Motor neuron (in vitro differentiated cells): ENCODE data around the gene IGSF8. TPM values are rescaled to one million over a fixed set of nuclear protein-coding genes. Genes with fewer than 3 reads are reported as not detected.

Experiments
- ATAC-seq, 8 experiments: fragments of 200-7000 bp; cut with Tn5 transposase; replicated peaks in 6 of 8; 2 replicates each; pipeline ENCODE4 v1.8.0; 2021; ENCODE audit warnings: mild to moderate bottlenecking in 8 of 8, moderate library complexity in 8 of 8
- H3K27ac ChIP-seq, 2 donors: fragments of 250-450 bp; sonication (Bioruptor Pico); 2 replicates each; pipeline ENCODE4 v1.9.0; 2021; ENCODE audit warnings: antibody characterized with exemption in 2 of 2, mild to moderate bottlenecking in 2 of 2, moderate library complexity in 1 of 2
- H3K4me1 ChIP-seq, 2 donors: fragments of 250-450 bp; sonication (Bioruptor Pico); replicated peaks in 1 of 2; 2 replicates each; pipeline ENCODE4 v1.6.1; 2021; ENCODE audit warnings: antibody characterized with exemption in 2 of 2, mild to moderate bottlenecking in 2 of 2, moderate library complexity in 1 of 2
- H3K4me3 ChIP-seq, 5 donors: fragments of 250-450 bp; sonication (Bioruptor Pico); 2 replicates each; pipeline ENCODE4 v1.9.0; 2021; ENCODE audit warnings: antibody characterized with exemption in 5 of 5, mild to moderate bottlenecking in 5 of 5, moderate library complexity in 4 of 5
- WGBS, 10 experiments: fragments of 450-650 bp; shearing (Covaris generic); methylation state at CpG; one replicate each; pipeline ENCODE4 v1.0.0; 2022; 5-methylcytosine and 5-hydroxymethylcytosine counted together
- in situ Hi-C, 9 experiments: fragments of 400-800 bp; cut with MboI; loops; one replicate each; pipeline ENCODE4 v1.15.0; 2021; ENCODE audit warnings: low sequenced_read_pairs in 9 of 9, low pct_unique_long_range_greater_than_20kb in 2 of 9; ENCODE audit not compliant: unreplicated experiment in 9 of 9
- total RNA-seq, 8 experiments: library from RNA; unstranded; fragments of 300-600 nt; gene quantifications; 2 replicates each; pipeline versions ENCODE4 v1.2.3 to v1.2.4, GENCODE V29; 2022

IGSF8 gene
- total RNA-seq, 8 experiments from 2014 or later = 18.6 to 47.4 (median 39.4) TPM

DNA sequence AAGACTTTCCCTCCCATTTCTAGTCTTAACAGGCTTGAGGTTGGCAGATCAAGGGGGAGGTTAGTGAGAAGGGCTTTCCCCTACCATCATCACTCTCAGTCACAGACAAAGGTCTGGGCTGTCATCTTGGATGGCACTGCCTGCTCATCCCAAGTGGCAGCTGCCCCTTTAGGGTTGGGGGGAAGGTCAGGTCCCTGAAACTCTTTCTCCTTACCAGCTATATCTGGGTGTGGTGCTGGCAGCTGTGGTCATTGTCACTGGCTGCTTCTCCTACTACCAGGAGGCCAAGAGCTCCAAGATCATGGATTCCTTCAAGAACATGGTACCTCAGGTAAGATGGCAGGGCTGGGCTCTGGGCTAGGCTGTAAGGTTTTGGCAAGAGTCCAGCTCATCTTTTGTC is 25.3 kb upstream of the IGSF8 start:
- H3K4me3 ChIP-seq = no peak overlapping the region
- H3K27ac ChIP-seq = no peak overlapping the region
- no peak for ATAC-seq
- in situ Hi-C loops = loop anchor here in 1 of 9 experiments (25.0 kb wide), 1 partner anchor 264 kb away; no protein-coding TSS in a partner anchor
- H3K4me1 ChIP-seq = peaks cover 12 to 15% of the 10 kb centered on the region in 2 donors

DNA sequence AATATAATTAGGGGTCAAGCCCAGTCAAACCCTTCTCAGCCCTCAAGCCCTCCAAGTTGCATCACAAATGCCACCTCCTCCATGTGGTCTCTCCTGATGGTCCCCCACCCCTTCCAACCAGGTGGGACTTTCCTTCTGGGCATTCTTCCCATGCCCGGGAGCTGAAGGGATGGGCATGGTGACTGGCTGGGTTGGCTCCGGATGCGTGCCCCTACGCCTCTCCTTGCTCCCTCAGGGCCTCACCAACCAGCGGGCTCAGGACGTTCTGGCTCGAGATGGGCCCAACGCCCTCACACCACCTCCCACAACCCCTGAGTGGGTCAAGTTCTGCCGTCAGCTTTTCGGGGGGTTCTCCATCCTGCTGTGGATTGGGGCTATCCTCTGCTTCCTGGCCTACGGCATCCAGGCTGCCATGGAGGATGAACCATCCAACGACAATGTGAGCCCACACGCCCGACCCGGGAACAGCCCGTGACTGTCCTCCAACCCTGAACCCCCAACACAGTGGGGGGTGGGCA is 24.6 kb upstream of the IGSF8 start:
- ATAC-seq = no peak
- in situ Hi-C loops = loop anchor here in 1 of 9 experiments (25.0 kb wide), 1 partner anchor 264 kb away; no protein-coding TSS in a partner anchor
- H3K27ac ChIP-seq = no peak overlapping the region
- H3K4me3 ChIP-seq = no peak overlapping the region
- H3K4me1 ChIP-seq = peaks cover 19% of the 10 kb centered on the region in 2 donors
- WGBS, 10 experiments = 92 to 100% (median 94%) methylated on average over 1 to 7 of the region's 16 CpGs; no CpG with 5 or more reads in 7 of the 10 experiments

GRCh38 chr1:160121388-160121787 is 23.0 kb upstream of the IGSF8 start:
- Histone ChIP-seq H3K4me1 (peaks cover 36% of the 10 kb centered on the region in 2 donors), H3K27ac (no peak overlapping the region), H3K4me3 (no peak overlapping the region)
- WGBS, 10 experiments = 86 to 89% methylated on average over 1 of the region's 1 CpG; no CpG with 5 or more reads in 8 of the 10 experiments
- no peak for ATAC-seq
- in situ Hi-C loops = loop anchor here in 1 of 9 experiments (25.0 kb wide), 1 partner anchor 266 kb away; no protein-coding TSS in a partner anchor

GRCh38 chr1:160120797-160121196 is 22.4 kb upstream of the IGSF8 start:
- no peak for ATAC-seq
- 60 to 93% (median 74%) methylated on average over 1 to 2 of the region's 5 CpGs; no CpG with 5 or more reads in 6 of the 10 experiments for WGBS, 10 experiments
- H3K4me1 ChIP-seq = peaks cover 37 to 42% of the 10 kb centered on the region in 2 donors
- H3K27ac ChIP-seq = no peak overlapping the region
- in situ Hi-C loops = loop anchor here in 1 of 9 experiments (25.0 kb wide), 1 partner anchor 267 kb away; no protein-coding TSS in a partner anchor
- no peak overlapping the region for H3K4me3 ChIP-seq

GRCh38 chr1:160118928-160119327 is 20.5 kb upstream of the IGSF8 start:
- Histone ChIP-seq H3K27ac (no peak overlapping the region), H3K4me3 (no peak overlapping the region), H3K4me1 (peaks cover 24 to 36% of the 10 kb centered on the region in 2 donors)
- in situ Hi-C loops = loop anchor here in 1 of 9 experiments (25.0 kb wide), 1 partner anchor 268 kb away; no protein-coding TSS in a partner anchor
- WGBS, 10 experiments = 64 to 100% (median 96%) methylated on average over 1 to 3 of the region's 3 CpGs; no CpG with 5 or more reads in 2 of the 10 experiments
- ATAC-seq = no peak

DNA sequence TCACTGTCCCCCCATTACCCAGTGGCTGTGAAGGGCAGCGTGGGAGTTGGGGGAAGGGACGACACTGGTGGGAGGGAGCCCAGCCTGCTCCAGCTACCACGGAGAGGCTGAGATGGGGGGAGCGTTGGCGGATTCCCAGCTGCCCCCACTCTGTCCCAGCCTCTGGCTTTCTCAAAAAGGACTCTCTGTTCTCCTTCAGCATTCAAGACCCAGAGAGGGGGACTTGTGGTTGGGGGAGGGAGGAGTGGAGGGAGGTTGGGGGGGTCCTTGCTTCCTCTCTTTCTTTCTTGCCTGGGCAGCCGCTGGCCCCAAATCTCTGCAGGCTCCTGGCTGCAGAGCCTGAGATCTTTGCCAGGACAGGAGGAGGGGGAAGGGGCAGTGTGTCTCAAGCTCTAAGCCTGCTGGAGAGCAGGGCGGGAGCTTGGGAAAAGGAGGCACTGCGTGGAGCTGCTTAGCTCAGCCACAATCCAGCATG is 19.3 kb upstream of the IGSF8 start:
- H3K27ac ChIP-seq = no peak overlapping the region
- ATAC-seq = peak; percentile 29 to 82 (median 70)
- in situ Hi-C loops = loop anchor here in 1 of 9 experiments (25.0 kb wide), 1 partner anchor 270 kb away; no protein-coding TSS in a partner anchor
- H3K4me3 ChIP-seq = no peak overlapping the region
- WGBS, 10 experiments = 0 to 40% (median 20%) methylated on average over 1 to 4 of the region's 8 CpGs; no CpG with 5 or more reads in 5 of the 10 experiments
- peaks cover 22 to 37% of the 10 kb centered on the region in 2 donors for H3K4me1 ChIP-seq

DNA sequence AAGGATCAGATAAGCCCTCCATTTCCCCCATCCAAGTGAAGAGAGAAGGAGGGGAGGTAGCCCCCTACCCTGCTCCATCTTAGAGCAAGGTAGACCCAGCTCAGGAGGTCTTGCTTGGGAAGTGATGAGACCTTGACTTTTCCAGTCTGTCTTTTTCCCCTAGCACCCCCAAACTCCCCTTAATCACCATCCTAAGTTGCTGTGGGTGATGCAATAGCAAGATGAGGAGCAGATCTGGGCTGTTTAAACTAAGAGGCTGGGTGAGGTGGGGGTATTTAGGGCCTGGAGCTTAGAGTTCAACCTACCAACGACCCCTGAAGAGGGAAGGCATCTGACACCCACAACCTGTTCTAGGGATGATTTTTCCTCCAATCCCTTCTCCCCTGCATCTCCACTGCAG is 18.9 kb upstream of the IGSF8 start:
- 25% methylated on average over 1 of the region's 1 CpG; no CpG with 5 or more reads in 9 of the 10 experiments for WGBS, 10 experiments
- H3K4me1 ChIP-seq = peaks cover 23 to 41% of the 10 kb centered on the region in 2 donors

DNA sequence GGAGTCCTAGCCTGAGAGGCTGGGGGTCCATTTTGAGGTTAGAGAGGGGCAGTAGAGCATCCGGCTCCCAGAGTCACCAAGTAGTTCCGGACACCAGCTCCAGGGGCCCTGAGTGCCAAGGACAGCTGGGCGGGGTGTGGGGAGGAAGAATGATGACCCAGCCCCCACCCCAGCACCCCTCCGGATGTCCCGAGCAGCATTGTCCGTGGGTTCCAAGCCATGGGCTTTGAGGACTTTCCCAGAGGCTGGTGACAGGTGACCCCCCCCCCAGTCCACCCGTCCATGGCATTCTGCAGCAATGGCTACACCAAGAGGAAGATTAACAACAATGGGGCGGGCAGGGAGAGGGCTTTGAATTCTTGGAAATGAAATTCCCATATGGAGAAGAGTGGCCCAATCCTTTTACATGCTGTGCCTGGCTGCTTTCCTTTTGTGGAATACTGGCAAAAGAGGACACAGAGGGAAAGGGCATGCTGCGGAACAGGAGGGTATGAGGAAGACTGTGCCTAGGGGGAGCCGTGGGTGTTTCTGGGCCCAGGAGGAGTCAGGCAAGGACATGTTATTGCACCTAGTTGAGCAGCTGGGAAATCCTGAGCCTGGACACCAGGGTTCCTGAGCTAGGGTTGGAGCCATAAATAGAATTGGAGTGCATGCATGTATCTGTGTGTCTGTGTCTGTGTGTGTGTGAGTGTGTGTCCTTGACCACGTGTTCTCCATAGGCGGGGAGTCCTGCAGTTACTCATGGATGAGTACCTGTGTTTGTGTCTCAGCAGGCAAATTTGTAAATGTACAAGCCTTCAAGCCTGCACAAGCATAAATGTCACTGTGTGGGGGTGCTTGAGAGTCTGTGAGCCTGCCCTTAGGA is 18.1 kb upstream of the IGSF8 start:
- peak in 6 of 8 experiments; percentile 15 to 79 (median 64) for ATAC-seq
- in situ Hi-C loops = loop anchor here in 1 of 9 experiments (25.0 kb wide), 1 partner anchor 271 kb away; no protein-coding TSS in a partner anchor
- Histone ChIP-seq H3K27ac (no peak overlapping the region), H3K4me3 (no peak overlapping the region), H3K4me1 (peaks cover 26 to 46% of the 10 kb centered on the region in 2 donors)
- WGBS, 10 experiments = 48 to 100% (median 66%) methylated on average over 1 to 5 of the region's 12 CpGs; no CpG with 5 or more reads in 4 of the 10 experiments

More for the DNA sequence above, 18.9 kb upstream of the IGSF8 start:
- no peak overlapping the region for H3K4me3 ChIP-seq
- peak in 3 of 8 experiments; percentile 4 to 28 (median 8) for ATAC-seq
- no peak overlapping the region for H3K27ac ChIP-seq
- in situ Hi-C loops = loop anchor here in 1 of 9 experiments (25.0 kb wide), 1 partner anchor 270 kb away; no protein-coding TSS in a partner anchor

- Histone ChIP-seq H3K4me1 (peaks cover 26 to 46% of the 10 kb centered on the region in 2 donors), H3K27ac (no peak within 1 kb of the TSS), H3K4me3 (no peak within 1 kb of the TSS)
- ATAC-seq = no peak
- WGBS, 10 experiments = 34 to 92% (median 60%) methylated on average over 2 to 5 of the region's 16 CpGs; no CpG with 5 or more reads in 7 of the 10 experiments
- in situ Hi-C loops = loop anchor here in 1 of 9 experiments (25.0 kb wide), 1 partner anchor 272 kb away; no protein-coding TSS in a partner anchor
Observed at GRCh38 chr1:160115545-160116282, 17.3 kb upstream of the IGSF8 start, which contains the start of gene ATP1A2. Gene ATP1A2 (plus strand): TSS chr1:160115759. CDS start chr1:160115862, 103 bp downstream.

- 0 to 86% (median 52%) methylated on average over 1 to 3 of the region's 4 CpGs; no CpG with 5 or more reads in 5 of the 10 experiments for whole genome bisulfite sequencing, 10 experiments
- no peak overlapping the region for H3K27ac ChIP-seq
- no peak overlapping the region for H3K4me3 ChIP-seq
- ATAC-seq = peak in 4 of 8 experiments; percentile 4 to 68 (median 27)
- H3K4me1 ChIP-seq = peaks cover 28 to 51% of the 10 kb centered on the region in 2 donors
- in situ Hi-C loops = loop anchor here in 1 of 9 experiments (25.0 kb wide), 1 partner anchor 273 kb away; no protein-coding TSS in a partner anchor
Observed at GRCh38 chr1:160114085-160114484, 15.7 kb upstream of the IGSF8 start.

DNA sequence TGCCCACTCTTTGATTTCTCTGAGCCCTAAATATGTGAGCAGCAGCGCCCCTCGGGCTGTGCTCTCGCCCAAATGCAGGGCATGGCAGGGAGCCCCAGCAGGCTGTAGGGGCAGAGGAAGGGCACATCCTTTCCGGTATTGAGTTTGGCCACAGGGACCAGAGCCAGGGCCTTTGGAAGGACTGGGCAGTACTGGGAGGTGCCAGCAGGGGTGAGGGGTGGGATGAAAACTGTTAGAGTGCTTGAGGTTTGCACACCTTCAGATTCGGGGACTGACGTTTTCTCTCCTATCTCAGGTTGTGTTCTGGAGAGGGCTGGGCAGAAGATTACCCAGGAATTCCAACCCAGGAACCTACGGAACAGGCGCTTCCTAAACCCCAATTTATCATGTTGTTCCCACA is 15.0 kb upstream of the IGSF8 start:
- in situ Hi-C loops = loop anchor here in 1 of 9 experiments (25.0 kb wide), 1 partner anchor 274 kb away; no protein-coding TSS in a partner anchor
- H3K4me1 ChIP-seq = peaks cover 27 to 48% of the 10 kb centered on the region in 2 donors
- peak in 1 of 8 experiments; percentile 9 for ATAC-seq
- no peak overlapping the region for H3K4me3 ChIP-seq
- 79 to 100% (median 85%) methylated on average over 1 to 5 of the region's 8 CpGs; no CpG with 5 or more reads in 4 of the 10 experiments for WGBS, 10 experiments
- no peak overlapping the region for H3K27ac ChIP-seq

DNA sequence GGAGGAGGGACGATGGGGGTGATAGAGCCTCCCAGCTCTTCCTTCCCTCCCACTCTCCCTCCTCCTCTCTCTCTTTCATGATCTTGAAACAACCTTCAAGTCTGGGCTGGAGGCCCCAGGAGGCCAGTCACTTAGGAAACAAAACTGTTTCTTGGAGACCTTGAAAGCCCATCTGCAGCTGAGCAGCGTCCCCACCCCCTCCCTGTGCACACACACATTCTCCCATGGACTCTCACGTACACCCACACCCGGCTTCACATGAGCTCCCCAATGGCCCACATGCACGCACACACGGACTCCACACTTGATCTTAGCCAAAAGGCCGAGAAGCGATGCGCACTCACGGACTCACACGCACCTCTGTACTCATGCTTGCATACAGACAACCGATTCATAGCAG is 13.9 kb upstream of the IGSF8 start:
- no peak overlapping the region for H3K27ac ChIP-seq
- in situ Hi-C loops = loop anchor here in 1 of 9 experiments (25.0 kb wide), 1 partner anchor 275 kb away; no protein-coding TSS in a partner anchor
- WGBS, 10 experiments = 20 to 95% (median 63%) methylated on average over 1 to 7 of the region's 12 CpGs; no CpG with 5 or more reads in 4 of the 10 experiments
- peak in 2 of 8 experiments; percentile 15 to 67 for ATAC-seq
- H3K4me3 ChIP-seq = no peak overlapping the region
- H3K4me1 ChIP-seq = peaks cover 17 to 37% of the 10 kb centered on the region in 2 donors
